CD14-positive monocyte (primary cell): ENCODE measurements around the gene EXOC6. TPM values are rescaled to one million over a fixed set of nuclear protein-coding genes. Genes with fewer than 3 reads are reported as not detected.

ENCODE experiments used
- DNase-seq, 3 donors: peaks; one replicate each; pipeline ENCODE4 v3.0.0-alpha.2; 2011 to 2022
- H2AFZ ChIP-seq: 2 replicates; pipeline ENCODE4 v1.6.0; 2012; ENCODE audit warnings: mild to moderate bottlenecking, low read depth, low read length, inconsistent platforms; ENCODE audit not compliant: insufficient read depth, poor library complexity, severe bottlenecking
- H3K27ac ChIP-seq, 2 donors: 1 replicate in 1 of 2; 2 replicates in 1 of 2; pipeline ENCODE4 v1.5.1; 2012 to 2013; ENCODE audit warnings: low read length in 2 of 2, control low read depth in 1 of 2, inconsistent platforms in 1 of 2, low read depth in 1 of 2, mild to moderate bottlenecking in 1 of 2
- H3K27me3 ChIP-seq, 2 donors: one replicate each; pipeline versions ENCODE4 v1.6.0 to v1.6.1; 2011 to 2013; ENCODE audit warnings: low read length in 2 of 2; ENCODE audit not compliant: control insufficient read depth in 2 of 2, insufficient read depth in 2 of 2
- H3K36me3 ChIP-seq, 2 donors: replicated peaks in 1 of 2; 1 replicate in 1 of 2; 2 replicates in 1 of 2; pipeline versions ENCODE4 v1.5.1 to v1.6.1; 2012 to 2013; ENCODE audit warnings: low read length in 2 of 2, control low read depth in 1 of 2, inconsistent platforms in 1 of 2, mild to moderate bottlenecking in 1 of 2; ENCODE audit not compliant: insufficient read depth in 2 of 2, control insufficient read depth in 1 of 2
- H3K4me1 ChIP-seq, 2 donors: 1 replicate in 1 of 2; 2 replicates in 1 of 2; pipeline versions ENCODE4 v1.5.1 to v1.6.1; 2012 to 2013; ENCODE audit warnings: low read length in 2 of 2, control low read depth in 1 of 2, inconsistent platforms in 1 of 2, mild to moderate bottlenecking in 1 of 2, moderate library complexity in 1 of 2; ENCODE audit not compliant: insufficient read depth in 2 of 2, control insufficient read depth in 1 of 2
- H3K4me2 ChIP-seq: replicated peaks from 2 replicates; pipeline ENCODE3; 2012; ENCODE audit warnings: low read length, moderate library complexity, mild to moderate bottlenecking; ENCODE audit not compliant: poor library complexity, severe bottlenecking; ENCODE audit errors: extremely low read depth
- H3K4me3 ChIP-seq, 3 experiments: fragments of 200-600 bp in 1 of 3; sonication (generic) in 1 of 3; replicated peaks in 1 of 3; 1 replicate in 2 of 3; 2 replicates in 1 of 3; pipeline ENCODE4 v1.5.1; 2011 to 2013; ENCODE audit warnings: low read length in 3 of 3, mild to moderate bottlenecking in 3 of 3, control low read depth in 2 of 3, low read depth in 2 of 3, inconsistent platforms in 1 of 3, moderate library complexity in 1 of 3
- H3K79me2 ChIP-seq: 2 replicates; pipeline ENCODE4 v1.6.0; 2012; ENCODE audit warnings: mild to moderate bottlenecking, control low read depth, inconsistent platforms, low read length, moderate library complexity; ENCODE audit not compliant: insufficient read depth
- H3K9ac ChIP-seq: 2 replicates; pipeline ENCODE4 v1.6.0; 2017; ENCODE audit warnings: low read length, mild to moderate bottlenecking; ENCODE audit not compliant: insufficient read depth, poor library complexity, severe bottlenecking
- H3K9me3 ChIP-seq, 2 donors: replicated peaks in 1 of 2; 1 replicate in 1 of 2; 2 replicates in 1 of 2; pipeline versions ENCODE4 v1.5.1 to v1.6.1; 2012 to 2013; ENCODE audit warnings: low read length in 2 of 2, control low read depth in 1 of 2; ENCODE audit not compliant: control insufficient read depth in 1 of 2, insufficient read depth in 1 of 2
- H4K20me1 ChIP-seq: 2 replicates; pipeline ENCODE4 v1.6.0; 2012; ENCODE audit warnings: mild to moderate bottlenecking, low read length, control low read depth, moderate library complexity; ENCODE audit not compliant: insufficient read depth
- H3K27ac Mint-ChIP-seq, 7 donors: one replicate each; pipeline ENCODE4 v1.8.0; 2020; ENCODE audit warnings: mild to moderate bottlenecking in 7 of 7, mixed read lengths in 7 of 7, moderate library complexity in 6 of 7, inconsistent platforms in 2 of 7
- H3K27me3 Mint-ChIP-seq, 3 donors: one replicate each; pipeline ENCODE4 v1.8.0; 2021 to 2022; ENCODE audit warnings: low read depth in 3 of 3, mild to moderate bottlenecking in 3 of 3, mixed read lengths in 3 of 3, moderate library complexity in 3 of 3, inconsistent platforms in 1 of 3
- H3K36me3 Mint-ChIP-seq, 2 donors: one replicate each; pipeline ENCODE4 v1.8.0; 2020; ENCODE audit warnings: mixed read lengths in 2 of 2, inconsistent platforms in 1 of 2, mild to moderate bottlenecking in 1 of 2
- H3K4me1 Mint-ChIP-seq: one replicate; pipeline ENCODE4 v1.8.0; 2020; ENCODE audit warnings: mild to moderate bottlenecking, mixed read lengths
- H3K4me3 Mint-ChIP-seq, 2 donors: one replicate each; pipeline ENCODE4 v1.8.0; 2020; ENCODE audit warnings: mild to moderate bottlenecking in 2 of 2, mixed read lengths in 2 of 2, moderate library complexity in 1 of 2
- H3K9me3 Mint-ChIP-seq, 7 donors: one replicate each; pipeline ENCODE4 v1.8.0; 2020 to 2022; ENCODE audit warnings: mixed read lengths in 7 of 7, mild to moderate bottlenecking in 6 of 7, moderate library complexity in 6 of 7, inconsistent platforms in 2 of 7
- WGBS: methylation state at CpG from one replicate; pipeline ENCODE4 v1.1.5; 2013; ENCODE audit warnings: missing lambda C conversion rate; ENCODE audit not compliant: insufficient coverage; 5-methylcytosine and 5-hydroxymethylcytosine counted together
- intact Hi-C, 2 donors: fragments of 100-400 bp; cut with micrococcal nuclease; formaldehyde crosslinking; loops; one replicate each; pipeline versions ENCODE4 v1.15.0 to v1.15.1; 2023
- polyA plus RNA-seq, 3 donors: library from polyadenylated mRNA; depleted of rRNA in 1 of 3; unstranded in 2 of 3; stranded (reverse) in 1 of 3; fragments of 300-500 nt in 2 of 3; fragments of >200 nt in 1 of 3; fragmentation: Illumina TruSeq in 2 of 3; gene quantifications; 1 replicate in 2 of 3; 2 replicates in 1 of 3; pipeline ENCODE4 v1.2.3, GENCODE V29; 2012 to 2021
- TF ChIP-seq, protein P1 (sequence below): fragments of 200-600 bp; IDR thresholded peaks from one replicate; pipeline ENCODE4 v1.8.0; 2022; ENCODE audit warnings: antibody characterized with exemption, mild to moderate bottlenecking

Gene EXOC6
- polyA plus RNA-seq, 3 donors = 7.5 to 9.6 (median 8.3) TPM

DNA sequence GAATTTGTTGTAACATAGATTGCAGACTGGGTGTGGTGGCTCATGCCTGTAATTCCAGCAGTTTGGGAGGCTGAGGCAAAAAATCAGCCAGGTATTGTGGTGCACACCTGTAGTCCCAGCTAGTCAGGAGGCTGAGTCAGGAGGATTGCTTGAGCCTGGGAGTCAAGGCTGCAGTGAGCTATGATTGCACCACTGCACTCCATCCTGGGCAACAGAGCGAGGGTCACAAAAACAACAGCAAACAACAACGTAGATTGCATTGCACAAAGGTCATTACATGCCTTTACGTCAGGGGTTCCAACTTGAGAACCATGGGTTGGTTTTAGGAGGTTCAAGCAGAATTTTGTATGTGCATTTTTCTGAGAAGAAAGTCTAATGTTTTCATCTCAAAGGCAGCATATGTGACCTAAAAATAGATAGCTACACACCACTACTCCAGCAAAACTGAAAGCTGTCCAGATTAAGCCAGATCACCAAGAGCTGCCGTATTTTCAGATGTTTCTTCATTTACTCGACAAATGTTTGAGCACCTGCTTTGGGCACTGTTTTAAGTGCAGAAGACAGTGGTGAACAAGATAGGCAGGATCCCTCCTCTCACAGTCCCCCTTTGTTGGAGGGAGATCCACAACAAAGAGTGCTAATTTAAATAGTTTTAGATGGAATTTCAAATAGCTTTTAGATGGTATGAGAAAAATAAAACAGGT, 183.9 kb downstream of the EXOC6 start:
- 100% methylated on average over 1 of the region's 5 CpGs for WGBS

GRCh38 chr10:93032809-93033137, 184.5 kb downstream of the EXOC6 start:
- Histone ChIP-seq H3K27me3 (no peaks in the 10 kb centered on the region), H3K9ac (no peak overlapping the region), H3K79me2 (no peaks in the 10 kb centered on the region), H2AFZ (no peak overlapping the region), H3K4me1 (no peaks in the 10 kb centered on the region), H3K36me3 (peaks cover 2 to 7% of the 10 kb centered on the region in 2 donors), H3K27ac (no peak overlapping the region), H3K4me2 (no peak overlapping the region), H3K9me3 (no peaks in the 10 kb centered on the region), H4K20me1 (no peaks in the 10 kb centered on the region), H3K4me3 (no peak overlapping the region)
- H3K36me3 Mint-ChIP-seq = peaks cover 19 to 30% of the 10 kb centered on the region in 2 donors
- no peaks in the 10 kb centered on the region for H3K4me1 Mint-ChIP-seq
- no peaks in the 10 kb centered on the region for H3K9me3 Mint-ChIP-seq
- H3K27ac Mint-ChIP-seq = peak overlapping the region in 1 of 7 donors; percentile 47
- intact Hi-C loops = no loop called here
- 100% methylated on average over 1 of the region's 1 CpG for WGBS
- TF ChIP-seq, protein P1, sequence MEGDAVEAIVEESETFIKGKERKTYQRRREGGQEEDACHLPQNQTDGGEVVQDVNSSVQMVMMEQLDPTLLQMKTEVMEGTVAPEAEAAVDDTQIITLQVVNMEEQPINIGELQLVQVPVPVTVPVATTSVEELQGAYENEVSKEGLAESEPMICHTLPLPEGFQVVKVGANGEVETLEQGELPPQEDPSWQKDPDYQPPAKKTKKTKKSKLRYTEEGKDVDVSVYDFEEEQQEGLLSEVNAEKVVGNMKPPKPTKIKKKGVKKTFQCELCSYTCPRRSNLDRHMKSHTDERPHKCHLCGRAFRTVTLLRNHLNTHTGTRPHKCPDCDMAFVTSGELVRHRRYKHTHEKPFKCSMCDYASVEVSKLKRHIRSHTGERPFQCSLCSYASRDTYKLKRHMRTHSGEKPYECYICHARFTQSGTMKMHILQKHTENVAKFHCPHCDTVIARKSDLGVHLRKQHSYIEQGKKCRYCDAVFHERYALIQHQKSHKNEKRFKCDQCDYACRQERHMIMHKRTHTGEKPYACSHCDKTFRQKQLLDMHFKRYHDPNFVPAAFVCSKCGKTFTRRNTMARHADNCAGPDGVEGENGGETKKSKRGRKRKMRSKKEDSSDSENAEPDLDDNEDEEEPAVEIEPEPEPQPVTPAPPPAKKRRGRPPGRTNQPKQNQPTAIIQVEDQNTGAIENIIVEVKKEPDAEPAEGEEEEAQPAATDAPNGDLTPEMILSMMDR = no peak
- no peak for DNase-seq
- no peak overlapping the region for H3K4me3 Mint-ChIP-seq
- H3K27me3 Mint-ChIP-seq = peaks cover 0 to 2% (median 2%) of the 10 kb centered on the region in 3 donors

More for the DNA sequence above, 183.9 kb downstream of the EXOC6 start:
- no peaks in the 10 kb centered on the region for H4K20me1 ChIP-seq
- H3K9ac ChIP-seq = no peak overlapping the region
- H3K79me2 ChIP-seq = no peaks in the 10 kb centered on the region
- Mint-ChIP-seq H3K4me1 (no peaks in the 10 kb centered on the region), H3K27me3 (peaks cover 0 to 2% (median 2%) of the 10 kb centered on the region in 3 donors), H3K9me3 (no peaks in the 10 kb centered on the region), H3K36me3 (peaks cover 23 to 35% of the 10 kb centered on the region in 2 donors), H3K4me3 (no peak overlapping the region), H3K27ac (peak overlapping the region in 1 of 7 donors; percentile 47)
- H3K4me3 ChIP-seq = no peak overlapping the region
- H3K27ac ChIP-seq = no peak overlapping the region
- no peaks in the 10 kb centered on the region for H3K9me3 ChIP-seq
- intact Hi-C loops = no loop called here
- H2AFZ ChIP-seq = no peak overlapping the region
- no peaks in the 10 kb centered on the region for H3K27me3 ChIP-seq
- peaks cover 5 to 12% of the 10 kb centered on the region in 2 donors for H3K36me3 ChIP-seq
- H3K4me2 ChIP-seq = no peak overlapping the region
- TF ChIP-seq, protein P1 = no peak
- H3K4me1 ChIP-seq = no peaks in the 10 kb centered on the region
- DNase-seq = no peak
